Measurements from ENCODE around the gene CREM.

The CREM gene

GRCh38 chr10:35224045-35224740 is 97.5 kb downstream of the CREM start:
- no peak for DNase-seq

- peak; percentile 53 for DNase-seq
Measured at GRCh38 chr10:35225204-35225603, 98.6 kb downstream of the CREM start.

GRCh38 chr10:35226507-35226906 is 99.9 kb downstream of the CREM start:
- DNase-seq, result no peak

- DNase-seq, result no peak
Measured at GRCh38 chr10:35228058-35228457, 101.4 kb downstream of the CREM start.

GRCh38 chr10:35231646-35232045 is 105.0 kb downstream of the CREM start:
- DNase-seq, result no peak

- no peak for DNase-seq
Measured at GRCh38 chr10:35232527-35232926, 105.9 kb downstream of the CREM start.

GRCh38 chr10:35234073-35234472 is 107.4 kb downstream of the CREM start:
- no peak for DNase-seq

- DNase-seq, result no peak
Measured at GRCh38 chr10:35236739-35237138, 110.1 kb downstream of the CREM start.

GRCh38 chr10:35237766-35238512 is 111.3 kb downstream of the CREM start:
- no peak for DNase-seq

GRCh38 chr10:35244549-35244948 is 117.9 kb downstream of the CREM start:
- no peak for DNase-seq

- no peak for DNase-seq
Measured at GRCh38 chr10:35246770-35247343, 120.2 kb downstream of the CREM start.

GRCh38 chr10:35251373-35252100 is 124.9 kb downstream of the CREM start:
- no peak for DNase-seq

GRCh38 chr10:35257057-35257983 is 130.7 kb downstream of the CREM start:
- no peak for DNase-seq

- DNase-seq, result no peak
Measured at GRCh38 chr10:35259769-35260397, 133.2 kb downstream of the CREM start.

GRCh38 chr10:35262436-35262835 is 135.8 kb downstream of the CREM start:
- DNase-seq, result no peak

All from CD4-positive, alpha-beta T cell treated with Interleukin-21 for 1 hour (primary cell).